WERI-Rb-1 (cell line): ENCODE data around the gene DTHD1.

Experiments
- DNase-seq: peaks from one replicate; pipeline ENCODE4 v3.0.0-alpha.2; 2020
- H3K27ac ChIP-seq: fragments of 250-450 bp; sonication (Bioruptor Pico); 2 replicates; pipeline ENCODE4 v1.5.1; 2020; ENCODE audit warnings: mild to moderate bottlenecking, moderate library complexity
- H3K27me3 ChIP-seq: fragments of 250-450 bp; sonication (Bioruptor Pico); 2 replicates; pipeline ENCODE4 v1.5.1; 2021; ENCODE audit warnings: mild to moderate bottlenecking, low read depth, moderate library complexity; ENCODE audit not compliant: insufficient read depth, severe bottlenecking
- H3K36me3 ChIP-seq: fragments of 250-450 bp; sonication (Bioruptor Pico); 2 replicates; pipeline ENCODE4 v1.5.1; 2020; ENCODE audit warnings: mild to moderate bottlenecking, moderate library complexity
- H3K4me3 ChIP-seq: 2 replicates; pipeline ENCODE4 v1.5.1; 2011; ENCODE audit warnings: low read depth, mild to moderate bottlenecking, control low read depth, low read length
- H3K9me3 ChIP-seq: fragments of 250-450 bp; sonication (Bioruptor Pico); 2 replicates; pipeline ENCODE4 v1.5.1; 2021; ENCODE audit warnings: mild to moderate bottlenecking, moderate library complexity; ENCODE audit not compliant: severe bottlenecking
- CTCF ChIP-seq: IDR thresholded peaks from 2 replicates; pipeline ENCODE4 v1.5.1; 2011; ENCODE audit warnings: low read depth, mild to moderate bottlenecking, control low read depth, inconsistent platforms, low read length

Gene DTHD1

GRCh38 chr4:36326476-36327029, 45.1 kb downstream of the DTHD1 start:
- Histone ChIP-seq H3K36me3 (no peaks in the 10 kb centered on the region), H3K27ac (no peak overlapping the region), H3K4me3 (no peak overlapping the region), H3K9me3 (no peaks in the 10 kb centered on the region), H3K27me3 (peaks cover 83% of the 10 kb centered on the region)
- DNase-seq, result no peak
- TF ChIP-seq CTCF, result no peak

- no peaks in the 10 kb centered on the region for H3K36me3 ChIP-seq
- DNase-seq, result no peak
- TF ChIP-seq CTCF, result no peak
- peaks cover 81% of the 10 kb centered on the region for H3K27me3 ChIP-seq
- no peak overlapping the region for H3K4me3 ChIP-seq
- H3K27ac ChIP-seq, result no peak overlapping the region
- H3K9me3 ChIP-seq, result no peaks in the 10 kb centered on the region
Measured at GRCh38 chr4:36327400-36327799, 46.0 kb downstream of the DTHD1 start.

- DNase-seq, result no peak
- H3K4me3 ChIP-seq, result no peak overlapping the region
- TF ChIP-seq CTCF, result no peak
- H3K36me3 ChIP-seq, result no peaks in the 10 kb centered on the region
- no peaks in the 10 kb centered on the region for H3K9me3 ChIP-seq
- H3K27ac ChIP-seq, result no peak overlapping the region
- peaks cover 81% of the 10 kb centered on the region for H3K27me3 ChIP-seq
Measured at GRCh38 chr4:36328130-36328529, 46.7 kb downstream of the DTHD1 start.

- H3K27me3 ChIP-seq, result peaks cover 82% of the 10 kb centered on the region
- no peak overlapping the region for H3K4me3 ChIP-seq
- TF ChIP-seq CTCF, result no peak
- no peak overlapping the region for H3K27ac ChIP-seq
- no peak for DNase-seq
- no peaks in the 10 kb centered on the region for H3K36me3 ChIP-seq
- no peaks in the 10 kb centered on the region for H3K9me3 ChIP-seq
Measured at GRCh38 chr4:36329228-36329627, 47.8 kb downstream of the DTHD1 start.

GRCh38 chr4:36330796-36331195, 49.4 kb downstream of the DTHD1 start:
- Histone ChIP-seq H3K27ac (no peak overlapping the region), H3K9me3 (no peaks in the 10 kb centered on the region), H3K27me3 (peaks cover 82% of the 10 kb centered on the region), H3K36me3 (no peaks in the 10 kb centered on the region), H3K4me3 (no peak overlapping the region)
- DNase-seq, result no peak
- TF ChIP-seq CTCF, result no peak
